GM23338 (cell line): Measurements from ENCODE around the gene PLPPR5. TPM values are rescaled to one million over a fixed set of nuclear protein-coding genes. Genes with fewer than 3 reads are reported as not detected.

Source experiments
- ATAC-seq: fragments of 200-7000 bp; cut with Tn5 transposase; 3 replicates; pipeline ENCODE4 v1.9.1; 2020
- DNase-seq: peaks from one replicate; pipeline ENCODE4 v3.0.0-alpha.2; 2015; ENCODE audit warnings: low spot score
- H2AFZ ChIP-seq: fragments of 200-600 bp; sonication (generic); 2 replicates; pipeline ENCODE4 v1.8.0; 2016; ENCODE audit warnings: antibody characterized with exemption, mild to moderate bottlenecking, moderate library complexity
- H3F3A ChIP-seq: fragments of 200-600 bp; sonication (generic); replicated peaks from 2 replicates; pipeline ENCODE4 v1.8.0; 2017; ENCODE audit warnings: antibody characterized with exemption, mixed run types, low read depth
- H3K27ac ChIP-seq: fragments of 200-600 bp; sonication (generic); 2 replicates; pipeline ENCODE4 v1.6.1; 2016; ENCODE audit warnings: low read depth
- H3K27me3 ChIP-seq: fragments of 200-600 bp; sonication (generic); 2 replicates; pipeline ENCODE4 v1.8.0; 2016; ENCODE audit warnings: mild to moderate bottlenecking, mixed run types, moderate library complexity; ENCODE audit not compliant: insufficient read depth
- H3K36me3 ChIP-seq: fragments of 200-600 bp; sonication (generic); 2 replicates; pipeline ENCODE4 v1.8.0; 2016; ENCODE audit warnings: mild to moderate bottlenecking; ENCODE audit not compliant: insufficient read depth
- H3K4me1 ChIP-seq: fragments of 200-600 bp; sonication (generic); 2 replicates; pipeline ENCODE4 v1.8.0; 2016; ENCODE audit warnings: mild to moderate bottlenecking, moderate library complexity; ENCODE audit not compliant: insufficient read depth
- H3K4me2 ChIP-seq: fragments of 200-600 bp; sonication (generic); 2 replicates; pipeline ENCODE4 v1.7.1; 2017; ENCODE audit warnings: mixed run types
- H3K4me3 ChIP-seq: fragments of 200-600 bp; sonication (generic); 2 replicates; pipeline ENCODE4 v1.6.1; 2016; ENCODE audit warnings: mixed run types
- H3K79me2 ChIP-seq: fragments of 200-600 bp; sonication (generic); replicated peaks from 2 replicates; pipeline ENCODE4 v1.8.0; 2017; ENCODE audit warnings: mild to moderate bottlenecking; ENCODE audit not compliant: insufficient read depth
- H3K9me2 ChIP-seq: fragments of 200-600 bp; sonication (generic); 2 replicates; pipeline ENCODE4 v1.8.0; 2017; ENCODE audit not compliant: insufficient read depth
- H4K20me1 ChIP-seq: fragments of 200-600 bp; sonication (generic); replicated peaks from 2 replicates; pipeline ENCODE4 v1.8.0; 2017; ENCODE audit warnings: mild to moderate bottlenecking; ENCODE audit not compliant: insufficient read depth
- H3K27ac Mint-ChIP-seq: 2 replicates; pipeline ENCODE4 v1.8.0; 2020; ENCODE audit warnings: inconsistent platforms, mild to moderate bottlenecking, moderate library complexity, mixed read lengths
- H3K27me3 Mint-ChIP-seq: 3 replicates; pipeline ENCODE4 v1.8.0; 2022; ENCODE audit warnings: low read depth, mild to moderate bottlenecking, moderate library complexity, mixed read lengths, inconsistent platforms; ENCODE audit not compliant: insufficient read depth, poor library complexity
- H3K36me3 Mint-ChIP-seq: 3 replicates; pipeline ENCODE4 v1.8.0; 2021; ENCODE audit warnings: low read depth, mild to moderate bottlenecking, inconsistent platforms, moderate library complexity, mixed read lengths
- H3K4me1 Mint-ChIP-seq: 3 replicates; pipeline ENCODE4 v1.8.0; 2020; ENCODE audit warnings: mild to moderate bottlenecking, inconsistent platforms, mixed read lengths
- H3K4me3 Mint-ChIP-seq: 3 replicates; pipeline ENCODE4 v1.8.0; 2021; ENCODE audit warnings: moderate library complexity, mild to moderate bottlenecking, inconsistent platforms, mixed read lengths
- H3K9me3 Mint-ChIP-seq: 3 replicates; pipeline ENCODE4 v1.8.0; 2020; ENCODE audit warnings: moderate library complexity, mild to moderate bottlenecking, inconsistent platforms, mixed read lengths
- CREB1 ChIP-seq: fragments of 250-450 bp; sonication (Bioruptor Pico); IDR thresholded peaks from 2 replicates; pipeline ENCODE4 v1.5.0; 2020; ENCODE audit warnings: low read depth, mild to moderate bottlenecking, moderate library complexity
- CTCF ChIP-seq, 2 experiments: fragments of 200-600 bp in 1 of 2; sonication (generic) in 1 of 2; conservative IDR thresholded peaks; 2 replicates each; pipeline versions ENCODE4 v1.5.1 to v1.6.1; 2016 to 2017; ENCODE audit warnings: antibody characterized with exemption in 2 of 2, low read depth in 2 of 2, mild to moderate bottlenecking in 2 of 2, moderate library complexity in 1 of 2
- ETS1 ChIP-seq: IDR thresholded peaks from 2 replicates; pipeline ENCODE4 v1.6.1; 2016; ENCODE audit warnings: antibody characterized with exemption
- EZH2 ChIP-seq: fragments of 200-600 bp; sonication (generic); IDR thresholded peaks from one replicate; pipeline ENCODE4 v1.8.0; 2017; ENCODE audit warnings: antibody characterized with exemption, mild to moderate bottlenecking, low read depth; ENCODE audit not compliant: unreplicated experiment
- EZH2phosphoT487 ChIP-seq: fragments of 200-600 bp; sonication (generic); IDR thresholded peaks from one replicate; pipeline ENCODE4 v1.8.1; 2018; ENCODE audit warnings: antibody characterized with exemption; ENCODE audit not compliant: unreplicated experiment
- JUNB ChIP-seq: IDR thresholded peaks from one replicate; pipeline ENCODE4 v1.6.1; 2016; ENCODE audit warnings: antibody characterized with exemption; ENCODE audit not compliant: unreplicated experiment
- NANOG ChIP-seq: IDR thresholded peaks from 2 replicates; pipeline ENCODE4 v1.6.1; 2016; ENCODE audit warnings: antibody characterized with exemption, borderline replicate concordance
- POLR2AphosphoS5 ChIP-seq: IDR thresholded peaks from 2 replicates; pipeline ENCODE4 v1.6.1; 2016; ENCODE audit warnings: antibody characterized with exemption, low read depth
- REST ChIP-seq: IDR thresholded peaks from one replicate; pipeline ENCODE4 v1.6.1; 2018; ENCODE audit warnings: antibody characterized with exemption; ENCODE audit not compliant: unreplicated experiment
- ZNF114 ChIP-seq: fragments of 250-450 bp; sonication (Bioruptor Pico); IDR thresholded peaks from 2 replicates; pipeline ENCODE4 v1.5.0; 2020; ENCODE audit warnings: mild to moderate bottlenecking, moderate library complexity
- ZNF331 ChIP-seq: fragments of 250-450 bp; sonication (Bioruptor Pico); IDR thresholded peaks from 2 replicates; pipeline ENCODE4 v1.5.0; 2020; ENCODE audit warnings: low read depth, mild to moderate bottlenecking, moderate library complexity
- ZNF462 ChIP-seq: fragments of 250-450 bp; sonication (Bioruptor Pico); IDR thresholded peaks from 2 replicates; pipeline ENCODE4 v1.5.0; 2020; ENCODE audit warnings: mild to moderate bottlenecking, moderate library complexity
- polyA plus RNA-seq: library from polyadenylated mRNA; unstranded; fragments of >200 nt; fragmentation: Nextera tagmentation; extraction: Ambion mirVana; gene quantifications from 2 replicates; pipeline ENCODE4 v1.2.1, GENCODE V29; 2016
- total RNA-seq: library from RNA; depleted of rRNA; stranded (reverse); fragments of >200 nt; shearing (Covaris generic); gene quantifications from 2 replicates; pipeline ENCODE4 v1.2.3, GENCODE V29; 2014

PLPPR5 gene
- total and polyA plus RNA-seq, 2 experiments from 2014 or later: 3.2 to 4.2 TPM

- no peak overlapping the region for H3K27ac ChIP-seq
- no peak overlapping the region for H3K4me3 ChIP-seq
- ATAC-seq (no peak), DNase-seq (peak; percentile 41)
- H4K20me1 ChIP-seq: no peaks in the 10 kb centered on the region
- no peaks in the 10 kb centered on the region for H3K36me3 ChIP-seq
- H3K4me1 ChIP-seq: 0 out of 2 replicates have a peak, but pooled peaks cover 5% of the 10 kb centered on the region
- no peaks in the 10 kb centered on the region for H3K79me2 ChIP-seq
- Mint-ChIP-seq H3K36me3 (peaks cover 10% of the 10 kb centered on the region), H3K4me1 (peaks cover 10% of the 10 kb centered on the region), H3K9me3 (peaks cover 12% of the 10 kb centered on the region), H3K27ac (0 out of 2 replicates have a peak overlapping the region, but pooled peaks have one; percentile 25), H3K27me3 (peaks cover 3% of the 10 kb centered on the region), H3K4me3 (no peak overlapping the region)
- TF ChIP-seq ZNF331 (CRISPR knock-in tag) (no peak), POLR2AphosphoS5 (no peak), NANOG (no peak), ETS1 (no peak), JUNB (no peak), ZNF114 (no peak), EZH2 (no peak), CTCF (conservative IDR thresholded peaks at IDR 0.05; ENCODE audit: low read depth in 2 of 2) (no peak), EZH2phosphoT487 (no peak), ZNF462 (CRISPR knock-in tag) (no peak), CREB1 (CRISPR knock-in tag) (no peak), REST (no peak)
- peaks cover 9% of the 10 kb centered on the region for H3K9me2 ChIP-seq
- H3F3A ChIP-seq: no peaks in the 10 kb centered on the region
- H2AFZ ChIP-seq: peak overlapping the region; percentile 75
- no peak overlapping the region for H3K4me2 ChIP-seq
- H3K27me3 ChIP-seq: no peaks in the 10 kb centered on the region
These were observed 133.4 kb downstream of the PLPPR5 start for GRCh38 chr1:98870959-98871903.
